GM12801 (cell line): ENCODE data around the gene SLC17A2.

Experiments used
- TF ChIP-seq, protein P1 (sequence below): IDR thresholded peaks from one replicate; pipeline ENCODE4 v1.5.1; 2011; ENCODE audit warnings: control low read depth; ENCODE audit not compliant: insufficient read length; ENCODE audit errors: extremely low read depth

SLC17A2 gene

DNA sequence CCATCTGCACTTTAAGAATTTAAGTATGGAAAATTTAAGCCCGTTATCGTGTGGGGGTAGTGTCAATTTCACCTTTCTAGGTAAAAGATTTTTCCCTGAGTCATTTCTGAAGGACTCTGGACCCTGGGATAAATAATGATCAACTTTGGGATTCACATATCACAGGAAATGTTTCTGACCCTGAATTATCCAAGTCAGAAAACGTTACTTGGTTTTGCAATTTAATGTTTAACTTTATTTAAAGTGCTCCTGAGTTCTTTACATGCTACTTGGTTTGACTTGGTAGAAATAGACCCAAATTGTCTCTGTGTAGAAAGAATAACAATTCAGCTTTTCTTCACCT, 55.0 kb downstream of the SLC17A2 start:
- TF ChIP-seq, protein P1, sequence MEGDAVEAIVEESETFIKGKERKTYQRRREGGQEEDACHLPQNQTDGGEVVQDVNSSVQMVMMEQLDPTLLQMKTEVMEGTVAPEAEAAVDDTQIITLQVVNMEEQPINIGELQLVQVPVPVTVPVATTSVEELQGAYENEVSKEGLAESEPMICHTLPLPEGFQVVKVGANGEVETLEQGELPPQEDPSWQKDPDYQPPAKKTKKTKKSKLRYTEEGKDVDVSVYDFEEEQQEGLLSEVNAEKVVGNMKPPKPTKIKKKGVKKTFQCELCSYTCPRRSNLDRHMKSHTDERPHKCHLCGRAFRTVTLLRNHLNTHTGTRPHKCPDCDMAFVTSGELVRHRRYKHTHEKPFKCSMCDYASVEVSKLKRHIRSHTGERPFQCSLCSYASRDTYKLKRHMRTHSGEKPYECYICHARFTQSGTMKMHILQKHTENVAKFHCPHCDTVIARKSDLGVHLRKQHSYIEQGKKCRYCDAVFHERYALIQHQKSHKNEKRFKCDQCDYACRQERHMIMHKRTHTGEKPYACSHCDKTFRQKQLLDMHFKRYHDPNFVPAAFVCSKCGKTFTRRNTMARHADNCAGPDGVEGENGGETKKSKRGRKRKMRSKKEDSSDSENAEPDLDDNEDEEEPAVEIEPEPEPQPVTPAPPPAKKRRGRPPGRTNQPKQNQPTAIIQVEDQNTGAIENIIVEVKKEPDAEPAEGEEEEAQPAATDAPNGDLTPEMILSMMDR, result no peak

GRCh38 chr6:25874822-25875562, 55.5 kb downstream of the SLC17A2 start:
- TF ChIP-seq, protein P1, result no peak

- TF ChIP-seq, protein P1, result no peak
These were observed 56.4 kb downstream of the SLC17A2 start, which contains the start of gene SLC17A3 for GRCh38 chr6:25874118-25874517. Gene SLC17A3, minus strand, starts transcription at chr6:25874243. Its CDS starts 5,856 bp downstream, at chr6:25868387.

- TF ChIP-seq, protein P1, result no peak
These were observed 57.7 kb downstream of the SLC17A2 start for GRCh38 chr6:25872814-25873213.

DNA sequence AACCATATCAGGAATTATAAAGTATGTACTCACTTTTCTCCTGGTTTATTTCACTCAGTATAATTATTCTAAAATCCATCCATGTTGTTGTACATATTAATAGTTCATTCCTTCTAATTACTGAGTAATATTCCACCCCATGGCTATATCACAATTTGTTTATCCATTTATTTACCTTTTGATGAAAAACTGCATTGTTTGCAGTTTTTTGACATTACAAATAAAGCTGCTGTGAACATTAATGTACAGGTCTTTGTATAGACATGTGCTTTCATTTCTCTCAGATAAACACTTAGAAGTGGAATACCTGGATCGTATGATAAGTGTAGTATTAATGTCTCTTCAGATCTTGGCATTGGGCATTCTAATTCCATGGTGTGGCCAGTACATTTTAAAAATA, 60.7 kb downstream of the SLC17A2 start:
- TF ChIP-seq, protein P1, result no peak

DNA sequence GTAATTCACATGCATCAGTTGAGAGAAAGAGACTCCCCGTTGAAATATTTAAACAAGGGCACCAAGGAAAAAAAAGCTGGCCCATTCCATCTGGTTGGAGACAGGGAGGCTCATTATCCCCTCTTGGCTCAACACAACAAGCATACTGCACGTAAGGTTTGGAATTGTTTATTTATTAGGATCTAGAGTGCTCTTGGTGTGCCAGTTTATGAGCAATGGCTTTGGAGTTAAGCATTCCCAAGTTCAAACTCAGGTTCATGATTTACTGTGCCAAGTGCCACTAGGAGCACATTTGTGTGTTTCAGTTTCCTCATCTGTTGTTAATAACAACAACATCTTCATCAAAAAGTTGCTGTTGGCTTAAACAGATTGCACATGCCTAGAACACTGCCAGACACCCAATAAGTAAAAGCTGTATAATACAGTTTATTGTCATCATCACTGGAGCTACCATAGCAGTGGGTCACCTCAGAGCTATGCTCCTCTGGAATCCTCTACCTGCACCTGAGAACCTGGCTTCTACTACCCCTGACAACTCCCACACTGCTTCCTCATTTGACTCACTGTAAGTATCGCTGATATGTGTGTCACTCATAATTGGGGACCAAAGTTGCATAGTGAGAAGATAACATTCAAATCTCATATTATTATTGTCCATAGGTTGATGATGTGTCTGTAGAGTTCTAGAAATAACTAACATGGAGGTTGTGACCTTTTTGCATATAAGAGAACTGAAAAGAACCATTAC, 61.9 kb downstream of the SLC17A2 start:
- TF ChIP-seq, protein P1, result no peak

- TF ChIP-seq, protein P1, result no peak
These were observed 64.5 kb downstream of the SLC17A2 start for GRCh38 chr6:25866011-25866410.
